Measurements from ENCODE around the gene OGA. TPM values are rescaled to one million over a fixed set of nuclear protein-coding genes. Genes with fewer than 3 reads are reported as not detected.

OGA gene
- total and polyA plus RNA-seq, 2 donors (not counting 3 experiments of a cell fraction or from before 2014, with no cell fraction given) = 30.8 to 118 TPM

GRCh38 chr10:101784558-101784957 is 33.7 kb downstream of the OGA start:
- H3K79me2 ChIP-seq (ENCODE audit: control insufficient read depth, insufficient read depth, low read length) = peaks cover 7% of the 10 kb centered on the region
- ChIA-PET CTCF (interaction anchor here (1.0 to 5.8 kb wide), 5 partner anchors 56 to 571 kb away, joined by 3 to 193 read pairs (median 5); no protein-coding TSS in a partner anchor), POLR2A (interaction anchor here (1.1 kb wide), 1 partner anchor 34 kb away, joined by 4 read pairs; the partner anchor contains the start of gene OGA)
- TF ChIP-seq EZH2 (IDR thresholded peaks at IDR 0.05; ENCODE audit: borderline replicate concordance, low read depth, low read length, severe bottlenecking) = no peak
- TF ChIP-seq POLR2A (IDR thresholded peaks at IDR 0.05; ENCODE audit: low read depth, low read length) = no peak
- no peak for TF ChIP-seq MYC (IDR thresholded peaks at IDR 0.05; ENCODE audit: low read depth, low read length)
- TF ChIP-seq GATA2 (IDR thresholded peaks at IDR 0.05; ENCODE audit: insufficient read depth, insufficient read length, low read depth, low read length) = no peak
- no peak for TF ChIP-seq FOS (IDR thresholded peaks at IDR 0.05; ENCODE audit: borderline replicate concordance, insufficient read depth, low read length)
- TF ChIP-seq JUN (IDR thresholded peaks at IDR 0.05; ENCODE audit: borderline replicate concordance, insufficient read depth, insufficient read length, low read depth) = no peak
- TF ChIP-seq POLR2AphosphoS5 (IDR thresholded peaks at IDR 0.05; ENCODE audit: insufficient read depth, low read depth, low read length) = no peak
- no peak for TF ChIP-seq CTCF (IDR thresholded peaks at IDR 0.05; ENCODE audit: extremely low read depth in 1 of 2, insufficient read depth in 1 of 2, low read depth in 1 of 2, low read length in 2 of 2)
- no peak for TF ChIP-seq MAX (IDR thresholded peaks at IDR 0.05; ENCODE audit: insufficient read depth, insufficient read length)
- H4K20me1 ChIP-seq (replicated peaks; ENCODE audit: control insufficient read depth, extremely low read depth, insufficient read depth, low read length) = no peaks in the 10 kb centered on the region
- intact Hi-C loops (cut with micrococcal nuclease) = loop anchor here (5.0 kb wide), 2 partner anchors 33 to 87 kb away; partner anchors contain the start of genes FBXW4 and OGA
- DNase-seq (ENCODE audit: low read depth, low spot score) (no peak), FAIRE-seq (no peak)
- H2AFZ ChIP-seq (ENCODE audit: low read depth, low read length) = no peak overlapping the region
- H3K4me3 ChIP-seq (replicated peaks in 1 of 3; ENCODE audit: insufficient read depth in 1 of 3, low read depth in 1 of 3, low read length in 3 of 3) = no peak overlapping the region
- H3K4me1 ChIP-seq (ENCODE audit: control insufficient read depth, extremely low read depth, insufficient read depth, low read length) = peaks cover 17% of the 10 kb centered on the region
- no peak overlapping the region for H3K27ac ChIP-seq (ENCODE audit: insufficient read depth, low read depth, low read length)
- BruUV-seq (replicated peaks) = no TSS peak
- H3K9me1 ChIP-seq (replicated peaks; ENCODE audit: control insufficient read depth, extremely low read depth, insufficient read depth, low read length) = no peaks in the 10 kb centered on the region
- no peak overlapping the region for H3K9ac ChIP-seq (replicated peaks; ENCODE audit: extremely low read depth, insufficient read depth, low read length)
- H3K9me3 ChIP-seq (replicated peaks; ENCODE audit: control insufficient read depth, insufficient read depth, low read length) = no peaks in the 10 kb centered on the region
- H3K4me2 ChIP-seq (ENCODE audit: insufficient read depth, low read length) = no peak overlapping the region
- H3K27me3 ChIP-seq (ENCODE audit: control insufficient read depth in 2 of 2, insufficient read depth in 2 of 2, low read length in 2 of 2) = no peaks in the 10 kb centered on the region
- H3K36me3 ChIP-seq (ENCODE audit: control insufficient read depth in 2 of 2, extremely low read depth in 1 of 2, insufficient read depth in 2 of 2, low read length in 2 of 2) = peaks cover 14 to 21% of the 10 kb centered on the region in 2 experiments
- dilution Hi-C loops (cut with MboI; ENCODE audit: extremely low pct_ligation_motif_present, low sequenced_read_pairs) = no loop called here
